Activated CD8-positive, alpha-beta memory T cell treated with anti-CD3 and anti-CD28 coated beads, Interleukin-2, amount 50 U/mL, for 4 hours (primary cell): ENCODE data around the gene B3GNT5.

ENCODE experiments used
- DNase-seq: peaks from one replicate; pipeline ENCODE4 v3.0.0-alpha.2; 2020

The B3GNT5 gene

GRCh38 chr3:183267140-183267539, 14.1 kb downstream of the B3GNT5 start:
- DNase-seq = no peak

- no peak for DNase-seq
Observed at GRCh38 chr3:183268366-183268765, 15.3 kb downstream of the B3GNT5 start.

- DNase-seq = no peak
Observed at GRCh38 chr3:183269345-183269744, 16.3 kb downstream of the B3GNT5 start.

GRCh38 chr3:183270344-183270743, 17.3 kb downstream of the B3GNT5 start:
- DNase-seq = no peak

GRCh38 chr3:183272142-183272541, 19.1 kb downstream of the B3GNT5 start:
- no peak for DNase-seq

- DNase-seq = no peak
Observed at GRCh38 chr3:183272791-183273190, 19.7 kb downstream of the B3GNT5 start.

- DNase-seq = no peak
Observed at GRCh38 chr3:183274609-183275008, 21.6 kb downstream of the B3GNT5 start.

GRCh38 chr3:183275418-183275817, 22.4 kb downstream of the B3GNT5 start:
- DNase-seq = no peak

GRCh38 chr3:183275937-183276336, 22.9 kb downstream of the B3GNT5 start:
- DNase-seq = no peak

GRCh38 chr3:183277260-183277659, 24.2 kb downstream of the B3GNT5 start:
- DNase-seq = no peak

GRCh38 chr3:183278479-183279088, 25.5 kb downstream of the B3GNT5 start:
- no peak for DNase-seq

- no peak for DNase-seq
Observed at GRCh38 chr3:183279371-183279770, 26.3 kb downstream of the B3GNT5 start.

- DNase-seq = no peak
Observed at GRCh38 chr3:183281126-183281797, 28.2 kb downstream of the B3GNT5 start.

GRCh38 chr3:183283886-183284285, 30.8 kb downstream of the B3GNT5 start:
- no peak for DNase-seq

GRCh38 chr3:183284570-183284969, 31.5 kb downstream of the B3GNT5 start:
- DNase-seq = no peak

GRCh38 chr3:183285318-183285717, 32.3 kb downstream of the B3GNT5 start:
- no peak for DNase-seq

- DNase-seq = peak; percentile 90
Observed at GRCh38 chr3:183285828-183286457, 32.9 kb downstream of the B3GNT5 start.

- no peak for DNase-seq
Observed at GRCh38 chr3:183287301-183287971, 34.4 kb downstream of the B3GNT5 start.

GRCh38 chr3:183288117-183288516, 35.1 kb downstream of the B3GNT5 start:
- DNase-seq = no peak

- no peak for DNase-seq
Observed at GRCh38 chr3:183290216-183290615, 37.2 kb downstream of the B3GNT5 start.

GRCh38 chr3:183291497-183292031, 38.5 kb downstream of the B3GNT5 start:
- DNase-seq = no peak

- DNase-seq = no peak
Observed at GRCh38 chr3:183293966-183294365, 40.9 kb downstream of the B3GNT5 start.

- no peak for DNase-seq
Observed at GRCh38 chr3:183295211-183295610, 42.2 kb downstream of the B3GNT5 start.

- DNase-seq = no peak
Observed at GRCh38 chr3:183296944-183297343, 43.9 kb downstream of the B3GNT5 start.
